Stomach smooth muscle (tissue), 2 donors: Measurements from ENCODE around the gene PDGFRB.
A peak's percentile ranks its signal among the peaks of the same experiment; 100 is the strongest.

ENCODE experiments used
- H3K27ac ChIP-seq: one replicate; pipeline ENCODE4 v1.7.0; 2013; ENCODE audit warnings: mild to moderate bottlenecking, low read length, inconsistent platforms
- H3K27me3 ChIP-seq, 2 donors: one replicate each; pipeline ENCODE4 v1.7.0; 2013; ENCODE audit warnings: low read length in 2 of 2; ENCODE audit not compliant: insufficient read depth in 2 of 2, control insufficient read depth in 1 of 2
- H3K36me3 ChIP-seq, 2 donors: one replicate each; pipeline ENCODE4 v1.7.0; 2013; ENCODE audit warnings: low read length in 2 of 2; ENCODE audit not compliant: control insufficient read depth in 2 of 2, insufficient read depth in 2 of 2
- H3K4me1 ChIP-seq: one replicate; pipeline ENCODE4 v1.7.0; 2013; ENCODE audit warnings: low read length; ENCODE audit not compliant: control insufficient read depth, insufficient read depth
- H3K4me3 ChIP-seq, 2 donors: one replicate each; pipeline ENCODE4 v1.7.0; 2013; ENCODE audit warnings: low read length in 2 of 2
- H3K9ac ChIP-seq, 2 donors: one replicate each; pipeline ENCODE4 v1.7.0; 2013; ENCODE audit warnings: low read length in 2 of 2, mild to moderate bottlenecking in 1 of 2
- H3K9me3 ChIP-seq, 2 donors: one replicate each; pipeline ENCODE4 v1.7.0; 2013; ENCODE audit warnings: low read length in 2 of 2; ENCODE audit not compliant: control insufficient read depth in 2 of 2
- donor health status: healthy.
- donor health status: Pancreatic carcinoma.

PDGFRB gene

DNA sequence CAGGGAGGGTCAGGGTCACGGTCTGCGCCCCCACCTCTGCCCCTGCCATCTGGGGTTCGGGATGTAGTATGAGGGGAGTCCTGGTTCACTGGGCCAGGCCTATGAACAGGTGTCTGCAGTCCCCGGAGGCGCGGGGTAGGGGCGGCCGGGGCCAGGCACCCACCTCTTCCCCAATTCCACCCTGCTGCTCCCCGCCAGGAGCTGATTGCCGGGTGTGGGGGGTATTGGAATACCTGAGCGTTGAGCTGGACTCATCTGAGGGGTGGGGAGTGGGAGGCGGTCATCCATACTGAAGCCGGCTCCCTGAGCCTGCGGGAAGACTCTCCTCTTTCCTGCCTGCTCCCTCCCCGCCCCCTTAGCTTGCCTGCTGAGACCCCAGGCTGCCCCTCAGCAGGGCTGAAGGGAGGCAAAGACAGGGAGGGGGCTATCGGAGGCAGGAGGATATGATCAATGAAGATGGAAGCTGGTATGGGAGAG is 34.9 kb upstream of the PDGFRB start:
- Histone ChIP-seq H3K9ac (no peak overlapping the region), H3K27ac (no peak overlapping the region), H3K4me3 (no peak overlapping the region), H3K27me3 (peaks cover 25 to 31% of the 10 kb centered on the region in 2 donors), H3K9me3 (no peaks in the 10 kb centered on the region), H3K4me1 (peaks cover 5% of the 10 kb centered on the region), H3K36me3 (no peaks in the 10 kb centered on the region)

DNA sequence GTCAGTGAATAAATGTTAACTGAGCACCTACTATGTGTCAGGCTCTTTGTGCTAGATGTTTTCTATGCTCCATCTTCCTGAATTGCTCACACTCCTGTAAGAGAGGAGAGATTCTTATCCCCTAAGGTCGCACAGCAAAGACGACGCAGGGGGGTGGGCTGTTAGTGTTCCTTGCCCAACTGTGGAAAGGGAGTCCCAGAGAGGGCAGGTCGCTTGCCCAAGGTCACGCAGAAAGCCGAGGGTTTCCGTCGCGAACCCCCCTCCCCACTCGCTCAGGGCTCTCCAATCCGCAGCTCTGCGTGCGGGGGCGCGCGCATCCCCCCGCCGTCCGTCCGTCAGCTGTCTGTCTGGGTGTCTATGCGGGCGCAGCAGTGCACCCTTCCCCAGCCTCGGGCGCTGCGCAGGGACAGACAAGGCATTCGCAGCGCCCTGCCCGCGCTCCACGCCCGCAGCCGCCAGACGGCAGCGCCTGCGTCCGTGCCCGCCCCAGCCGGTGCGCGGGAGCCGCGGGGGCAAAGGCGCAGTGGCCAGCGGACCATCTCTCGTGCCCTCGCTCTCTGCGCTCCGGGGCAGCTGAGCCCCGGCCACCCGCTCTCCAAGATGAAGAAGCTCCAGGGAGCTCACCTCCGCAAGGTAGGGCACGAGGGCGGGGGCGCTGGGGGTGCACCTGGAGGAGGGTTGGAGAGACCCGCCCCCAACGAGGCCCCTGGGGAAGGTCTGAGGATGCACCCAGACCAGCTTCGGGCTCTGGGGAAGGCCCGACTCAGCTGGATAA is 34.3 kb upstream of the PDGFRB start, which contains the start of gene SLC6A7:
Gene SLC6A7, plus strand, starts transcription at position 335 of the 775 bp plus-strand sequence. Its CDS starts 266 bp downstream, at position 601.
- Histone ChIP-seq H3K4me3 (peak within 1 kb of the TSS in 1 of 2 donors; percentile 15), H3K36me3 (no peaks in the 10 kb centered on the region), H3K9ac (no peak within 1 kb of the TSS), H3K4me1 (peaks cover 5% of the 10 kb centered on the region), H3K27ac (no peak within 1 kb of the TSS), H3K27me3 (peaks cover 25 to 31% of the 10 kb centered on the region in 2 donors), H3K9me3 (no peaks in the 10 kb centered on the region)

DNA sequence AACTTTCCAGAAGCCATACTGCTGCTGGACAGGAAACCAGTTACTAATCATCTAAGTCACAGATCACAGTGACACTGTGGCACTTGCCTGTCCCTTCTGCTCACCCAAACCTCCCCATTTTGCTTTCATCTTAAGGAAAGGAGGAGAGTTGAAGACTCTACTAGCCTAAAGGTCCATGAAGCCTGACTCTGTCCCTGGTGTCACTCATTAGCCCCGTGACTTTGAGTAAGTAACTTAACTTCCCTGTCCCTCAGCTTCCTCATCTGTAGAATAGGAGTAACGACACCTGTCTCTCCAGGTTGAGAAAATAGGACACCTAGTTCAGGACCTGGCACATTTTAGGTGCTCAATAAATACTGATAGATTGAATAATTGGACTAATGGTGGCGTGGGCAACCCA is 33.7 kb upstream of the PDGFRB start:
- H3K9me3 ChIP-seq, result no peaks in the 10 kb centered on the region
- H3K36me3 ChIP-seq, result no peaks in the 10 kb centered on the region
- H3K4me1 ChIP-seq, result peaks cover 5% of the 10 kb centered on the region
- H3K4me3 ChIP-seq, result no peak overlapping the region
- no peak overlapping the region for H3K27ac ChIP-seq
- peaks cover 25 to 31% of the 10 kb centered on the region in 2 donors for H3K27me3 ChIP-seq
- no peak overlapping the region for H3K9ac ChIP-seq

DNA sequence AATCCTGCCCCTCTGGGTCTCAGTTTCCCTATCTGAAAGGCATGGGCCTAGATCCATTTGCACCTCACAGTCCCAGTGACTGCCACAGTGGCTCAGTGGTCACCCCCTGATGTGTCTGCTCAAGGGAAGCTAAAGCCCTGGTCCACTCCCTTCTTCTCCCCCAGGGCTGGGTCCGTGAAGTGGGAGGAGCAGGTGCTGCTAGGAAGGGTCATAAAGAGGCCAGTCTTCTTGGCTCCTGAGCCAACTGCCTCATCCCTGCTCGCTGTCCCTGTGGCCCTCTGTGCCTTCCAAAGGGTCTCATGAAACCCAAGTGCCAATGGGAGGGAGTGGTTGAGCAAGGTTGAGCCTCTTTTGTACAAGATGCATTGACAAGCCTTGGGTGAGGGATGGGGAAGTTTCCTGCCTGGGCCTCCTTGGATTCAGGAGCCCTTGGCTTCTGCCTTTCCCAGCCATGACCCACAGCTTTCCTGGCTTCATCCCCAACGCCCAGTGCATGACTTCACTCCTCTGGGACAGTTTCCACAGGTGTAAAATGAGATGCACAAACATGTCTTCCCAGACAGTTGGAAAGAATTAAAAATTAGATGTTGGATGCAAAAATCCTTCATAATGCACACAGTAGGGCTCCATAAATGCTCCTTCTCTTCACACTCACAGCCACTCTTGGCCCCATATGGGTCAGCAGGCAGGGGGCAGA is 32.6 kb upstream of the PDGFRB start:
- Histone ChIP-seq H3K27ac (no peak overlapping the region), H3K4me1 (peaks cover 5% of the 10 kb centered on the region), H3K9me3 (no peaks in the 10 kb centered on the region), H3K4me3 (no peak overlapping the region), H3K9ac (no peak overlapping the region), H3K27me3 (peaks cover 25 to 31% of the 10 kb centered on the region in 2 donors), H3K36me3 (no peaks in the 10 kb centered on the region)

DNA sequence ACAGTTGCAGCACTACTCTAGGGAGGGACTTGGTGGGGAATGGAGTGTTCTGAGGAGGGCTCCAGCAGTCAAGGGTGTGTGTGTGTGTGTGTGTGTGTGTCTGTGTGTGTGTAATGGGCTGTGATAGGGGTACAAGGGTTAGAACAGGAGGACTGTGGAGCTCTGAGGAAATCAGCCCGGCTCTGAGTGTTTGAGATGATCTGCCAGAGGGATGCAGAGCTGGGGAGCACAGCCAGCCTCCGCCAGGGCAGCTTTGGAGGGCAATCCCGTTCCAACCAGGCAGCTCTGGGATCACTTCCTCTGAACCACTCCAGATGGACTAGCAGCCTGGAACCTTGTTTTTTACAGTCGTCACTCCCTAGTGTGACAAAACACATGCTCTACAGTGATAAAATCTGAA is 31.3 kb upstream of the PDGFRB start:
- no peak overlapping the region for H3K9ac ChIP-seq
- H3K27ac ChIP-seq, result no peak overlapping the region
- H3K36me3 ChIP-seq, result no peaks in the 10 kb centered on the region
- H3K27me3 ChIP-seq, result peaks cover 23 to 31% of the 10 kb centered on the region in 2 donors
- peaks cover 5% of the 10 kb centered on the region for H3K4me1 ChIP-seq
- no peaks in the 10 kb centered on the region for H3K9me3 ChIP-seq
- no peak overlapping the region for H3K4me3 ChIP-seq

DNA sequence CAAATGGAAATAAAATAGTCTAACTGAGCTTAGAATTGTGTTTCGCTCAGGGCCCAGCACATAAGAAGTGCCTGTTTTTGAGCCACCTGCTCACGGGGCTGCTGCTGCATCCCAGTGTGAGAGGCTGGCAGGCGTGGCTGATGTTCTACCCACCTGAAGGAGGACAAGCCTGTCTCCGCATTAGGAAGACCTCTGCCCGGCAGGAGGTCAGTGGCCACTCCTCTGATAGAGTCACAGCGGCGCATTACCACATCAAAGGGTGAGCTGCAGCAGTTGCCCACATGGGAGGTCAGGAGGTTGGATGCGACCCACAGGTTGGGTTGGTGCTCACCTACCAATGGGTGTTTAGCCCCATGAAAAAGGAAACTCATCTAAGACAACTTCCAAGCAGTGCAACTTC is 30.5 kb upstream of the PDGFRB start:
- Histone ChIP-seq H3K27me3 (peaks cover 23 to 31% of the 10 kb centered on the region in 2 donors), H3K4me3 (no peak overlapping the region), H3K4me1 (peaks cover 5% of the 10 kb centered on the region), H3K9me3 (no peaks in the 10 kb centered on the region), H3K9ac (no peak overlapping the region), H3K27ac (no peak overlapping the region), H3K36me3 (no peaks in the 10 kb centered on the region)

DNA sequence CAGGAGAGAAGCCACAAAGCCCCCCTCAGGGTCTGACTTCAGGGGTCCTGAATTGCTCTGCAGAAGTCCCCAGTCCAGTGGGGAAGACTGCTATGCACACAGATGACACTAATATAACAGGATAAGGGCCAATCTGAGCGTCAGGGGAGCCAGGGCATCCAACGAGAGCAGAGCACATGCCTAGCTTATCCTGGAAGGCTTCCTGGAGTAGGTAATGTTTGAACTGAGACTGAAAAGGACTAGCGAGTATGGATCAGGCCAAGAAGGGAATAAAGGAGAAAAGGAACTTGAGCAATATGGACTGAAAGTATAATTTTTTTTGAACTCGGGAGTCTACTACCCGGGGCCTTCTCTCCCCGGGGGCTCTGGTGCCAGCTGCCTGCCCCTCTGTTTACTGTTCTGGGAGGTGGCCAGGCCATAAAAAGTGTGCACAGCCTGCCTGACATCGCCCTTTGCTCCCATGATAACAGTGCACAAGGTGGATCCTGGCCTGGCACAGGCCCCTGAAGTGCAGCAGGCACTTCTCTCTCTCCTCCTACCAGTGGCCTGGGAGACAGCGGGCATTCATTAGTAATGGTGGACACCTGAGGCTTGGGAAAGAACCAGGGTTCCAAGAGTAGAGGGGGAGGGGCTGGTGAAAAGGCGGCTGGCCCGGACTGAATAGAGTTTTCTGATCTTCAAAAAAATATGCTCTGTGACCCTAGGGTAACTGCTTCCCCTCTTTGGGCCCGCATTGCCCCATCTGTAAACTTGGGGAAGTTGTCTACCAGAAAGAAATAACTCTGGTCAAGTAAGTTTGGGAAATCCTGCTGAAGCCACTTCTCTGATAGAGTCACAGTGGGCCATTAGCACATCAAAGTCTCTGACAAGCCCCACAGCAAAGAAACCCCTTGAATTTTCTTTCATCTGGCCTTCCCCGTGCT is 29.6 kb upstream of the PDGFRB start:
- Histone ChIP-seq H3K27me3 (peaks cover 21 to 23% of the 10 kb centered on the region in 2 donors), H3K9me3 (no peaks in the 10 kb centered on the region), H3K9ac (no peak overlapping the region), H3K27ac (no peak overlapping the region), H3K4me1 (peaks cover 13% of the 10 kb centered on the region), H3K4me3 (no peak overlapping the region), H3K36me3 (no peaks in the 10 kb centered on the region)

DNA sequence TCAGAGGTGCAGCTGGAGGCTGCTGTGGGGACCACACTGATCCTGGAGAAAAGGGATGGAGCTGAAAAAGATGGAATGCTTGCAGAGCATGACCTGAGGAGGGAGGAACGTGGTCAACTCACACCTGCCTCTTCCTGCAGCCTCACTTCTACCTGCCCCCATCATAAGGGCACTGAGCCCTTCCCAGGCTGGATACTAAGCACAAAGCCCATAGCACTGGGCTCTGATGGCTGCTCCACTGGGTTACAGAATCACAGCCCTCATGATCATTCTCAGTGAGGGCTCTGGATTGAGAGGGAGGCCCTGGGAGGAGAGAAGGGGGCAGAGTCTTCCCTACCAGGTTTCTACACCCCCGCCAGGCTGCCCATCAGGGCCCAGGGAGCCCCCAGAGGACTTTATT is 28.4 kb upstream of the PDGFRB start:
- no peak overlapping the region for H3K9ac ChIP-seq
- H3K4me1 ChIP-seq, result peaks cover 15% of the 10 kb centered on the region
- H3K27me3 ChIP-seq, result peaks cover 11% of the 10 kb centered on the region in 2 donors
- no peak overlapping the region for H3K27ac ChIP-seq
- no peaks in the 10 kb centered on the region for H3K9me3 ChIP-seq
- no peaks in the 10 kb centered on the region for H3K36me3 ChIP-seq
- no peak overlapping the region for H3K4me3 ChIP-seq

DNA sequence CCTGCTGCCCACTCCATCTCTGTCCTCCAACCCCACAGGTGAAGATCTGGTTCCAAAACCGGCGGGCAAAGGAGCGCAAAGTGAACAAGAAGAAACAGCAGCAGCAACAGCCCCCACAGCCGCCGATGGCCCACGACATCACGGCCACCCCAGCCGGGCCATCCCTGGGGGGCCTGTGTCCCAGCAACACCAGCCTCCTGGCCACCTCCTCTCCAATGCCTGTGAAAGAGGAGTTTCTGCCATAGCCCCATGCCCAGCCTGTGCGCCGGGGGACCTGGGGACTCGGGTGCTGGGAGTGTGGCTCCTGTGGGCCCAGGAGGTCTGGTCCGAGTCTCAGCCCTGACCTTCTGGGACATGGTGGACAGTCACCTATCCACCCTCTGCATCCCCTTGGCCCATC is 27.8 kb upstream of the PDGFRB start:
- Histone ChIP-seq H3K9ac (no peak overlapping the region), H3K4me3 (no peak overlapping the region), H3K9me3 (no peaks in the 10 kb centered on the region), H3K4me1 (peaks cover 15% of the 10 kb centered on the region), H3K27me3 (peaks cover 6% of the 10 kb centered on the region in 2 donors), H3K27ac (no peak overlapping the region), H3K36me3 (no peaks in the 10 kb centered on the region)

DNA sequence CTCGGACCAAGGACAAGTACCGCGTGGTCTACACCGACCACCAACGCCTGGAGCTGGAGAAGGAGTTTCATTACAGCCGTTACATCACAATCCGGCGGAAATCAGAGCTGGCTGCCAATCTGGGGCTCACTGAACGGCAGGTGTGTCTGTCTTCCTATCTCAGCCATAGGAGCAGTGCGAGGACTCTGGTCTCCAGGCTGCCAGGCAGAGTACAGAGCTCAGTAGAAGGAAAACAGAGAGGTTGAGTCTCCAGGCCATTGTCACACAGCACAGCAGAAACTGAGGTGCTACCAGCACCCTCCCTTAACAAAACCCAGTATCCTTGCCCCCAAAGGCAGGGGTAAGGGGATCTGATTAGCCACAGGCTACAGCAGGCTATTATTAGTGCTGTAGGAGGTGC is 27.1 kb upstream of the PDGFRB start:
- H3K9ac ChIP-seq, result no peak overlapping the region
- no peaks in the 10 kb centered on the region for H3K36me3 ChIP-seq
- no peak overlapping the region for H3K27ac ChIP-seq
- H3K4me3 ChIP-seq, result no peak overlapping the region
- H3K27me3 ChIP-seq, result peaks cover 0 to 2% of the 10 kb centered on the region in 2 donors
- no peaks in the 10 kb centered on the region for H3K9me3 ChIP-seq
- H3K4me1 ChIP-seq, result peaks cover 15% of the 10 kb centered on the region
